Measurements from ENCODE around the gene GNA12.

The GNA12 gene

GRCh38 chr7:2775785-2776184 lies 68.3 kb downstream of the GNA12 start:
- Histone ChIP-seq H3K4me1 (ENCODE audit: insufficient read depth, low read length) (no peaks in the 10 kb centered on the region), H3K27me3 (ENCODE audit: insufficient read depth, low read length) (no peaks in the 10 kb centered on the region), H2AFZ (ENCODE audit: low read depth, low read length) (no peak overlapping the region), H3K9me3 (ENCODE audit: low read length) (peaks cover 9% of the 10 kb centered on the region), H3K4me3 (ENCODE audit: low read length) (no peak overlapping the region), H3K36me3 (ENCODE audit: insufficient read depth, low read length) (peaks cover 3% of the 10 kb centered on the region)

- peaks cover 11% of the 10 kb centered on the region for H3K9me3 ChIP-seq (ENCODE audit: low read length)
- peaks cover 2% of the 10 kb centered on the region for H3K36me3 ChIP-seq (ENCODE audit: insufficient read depth, low read length)
- no peak overlapping the region for H2AFZ ChIP-seq (ENCODE audit: low read depth, low read length)
- H3K4me1 ChIP-seq (ENCODE audit: insufficient read depth, low read length): no peaks in the 10 kb centered on the region
- H3K4me3 ChIP-seq (ENCODE audit: low read length): no peak overlapping the region
- H3K27me3 ChIP-seq (ENCODE audit: insufficient read depth, low read length): no peaks in the 10 kb centered on the region
Measured at GRCh38 chr7:2775376-2775775, 68.7 kb downstream of the GNA12 start.

- peaks cover 11% of the 10 kb centered on the region for H3K9me3 ChIP-seq (ENCODE audit: low read length)
- H3K27me3 ChIP-seq (ENCODE audit: insufficient read depth, low read length): no peaks in the 10 kb centered on the region
- H3K4me3 ChIP-seq (ENCODE audit: low read length): no peak overlapping the region
- no peaks in the 10 kb centered on the region for H3K36me3 ChIP-seq (ENCODE audit: insufficient read depth, low read length)
- no peaks in the 10 kb centered on the region for H3K4me1 ChIP-seq (ENCODE audit: insufficient read depth, low read length)
- no peak overlapping the region for H2AFZ ChIP-seq (ENCODE audit: low read depth, low read length)
Measured at GRCh38 chr7:2774935-2775334, 69.2 kb downstream of the GNA12 start.

GRCh38 chr7:2774280-2774679 lies 69.8 kb downstream of the GNA12 start:
- Histone ChIP-seq H3K4me3 (ENCODE audit: low read length) (no peak overlapping the region), H3K36me3 (ENCODE audit: insufficient read depth, low read length) (no peaks in the 10 kb centered on the region), H2AFZ (ENCODE audit: low read depth, low read length) (no peak overlapping the region), H3K27me3 (ENCODE audit: insufficient read depth, low read length) (no peaks in the 10 kb centered on the region), H3K9me3 (ENCODE audit: low read length) (peaks cover 11% of the 10 kb centered on the region), H3K4me1 (ENCODE audit: insufficient read depth, low read length) (no peaks in the 10 kb centered on the region)

- Histone ChIP-seq H3K4me3 (ENCODE audit: low read length) (no peak overlapping the region), H3K36me3 (ENCODE audit: insufficient read depth, low read length) (no peaks in the 10 kb centered on the region), H3K27me3 (ENCODE audit: insufficient read depth, low read length) (no peaks in the 10 kb centered on the region), H2AFZ (ENCODE audit: low read depth, low read length) (no peak overlapping the region), H3K4me1 (ENCODE audit: insufficient read depth, low read length) (no peaks in the 10 kb centered on the region), H3K9me3 (ENCODE audit: low read length) (peaks cover 11% of the 10 kb centered on the region)
Measured at GRCh38 chr7:2773608-2774007, 70.5 kb downstream of the GNA12 start.

GRCh38 chr7:2771274-2771731 lies 72.8 kb downstream of the GNA12 start:
- H3K27me3 ChIP-seq (ENCODE audit: insufficient read depth, low read length): no peaks in the 10 kb centered on the region
- no peak overlapping the region for H3K4me3 ChIP-seq (ENCODE audit: low read length)
- no peak overlapping the region for H2AFZ ChIP-seq (ENCODE audit: low read depth, low read length)
- no peaks in the 10 kb centered on the region for H3K4me1 ChIP-seq (ENCODE audit: insufficient read depth, low read length)
- peaks cover 11% of the 10 kb centered on the region for H3K9me3 ChIP-seq (ENCODE audit: low read length)
- no peaks in the 10 kb centered on the region for H3K36me3 ChIP-seq (ENCODE audit: insufficient read depth, low read length)

- H3K4me3 ChIP-seq (ENCODE audit: low read length): no peak overlapping the region
- H3K36me3 ChIP-seq (ENCODE audit: insufficient read depth, low read length): no peaks in the 10 kb centered on the region
- no peaks in the 10 kb centered on the region for H3K27me3 ChIP-seq (ENCODE audit: insufficient read depth, low read length)
- no peak overlapping the region for H2AFZ ChIP-seq (ENCODE audit: low read depth, low read length)
- no peaks in the 10 kb centered on the region for H3K4me1 ChIP-seq (ENCODE audit: insufficient read depth, low read length)
- no peaks in the 10 kb centered on the region for H3K9me3 ChIP-seq (ENCODE audit: low read length)
Measured at GRCh38 chr7:2764621-2765020, 79.5 kb downstream of the GNA12 start.

- no peaks in the 10 kb centered on the region for H3K27me3 ChIP-seq (ENCODE audit: insufficient read depth, low read length)
- H3K4me1 ChIP-seq (ENCODE audit: insufficient read depth, low read length): no peaks in the 10 kb centered on the region
- H2AFZ ChIP-seq (ENCODE audit: low read depth, low read length): no peak overlapping the region
- no peaks in the 10 kb centered on the region for H3K36me3 ChIP-seq (ENCODE audit: insufficient read depth, low read length)
- H3K4me3 ChIP-seq (ENCODE audit: low read length): no peak overlapping the region
- H3K9me3 ChIP-seq (ENCODE audit: low read length): no peaks in the 10 kb centered on the region
Measured at GRCh38 chr7:2763597-2763996, 80.5 kb downstream of the GNA12 start.

- Histone ChIP-seq H3K4me1 (ENCODE audit: insufficient read depth, low read length) (peaks cover 7% of the 10 kb centered on the region), H2AFZ (ENCODE audit: low read depth, low read length) (no peak overlapping the region), H3K9me3 (ENCODE audit: low read length) (no peaks in the 10 kb centered on the region), H3K36me3 (ENCODE audit: insufficient read depth, low read length) (no peaks in the 10 kb centered on the region), H3K27me3 (ENCODE audit: insufficient read depth, low read length) (no peaks in the 10 kb centered on the region), H3K4me3 (ENCODE audit: low read length) (no peak overlapping the region)
Measured at GRCh38 chr7:2761801-2762497, 82.2 kb downstream of the GNA12 start.

- H2AFZ ChIP-seq (ENCODE audit: low read depth, low read length): no peak overlapping the region
- H3K27me3 ChIP-seq (ENCODE audit: insufficient read depth, low read length): no peaks in the 10 kb centered on the region
- H3K9me3 ChIP-seq (ENCODE audit: low read length): no peaks in the 10 kb centered on the region
- H3K36me3 ChIP-seq (ENCODE audit: insufficient read depth, low read length): no peaks in the 10 kb centered on the region
- peaks cover 7% of the 10 kb centered on the region for H3K4me1 ChIP-seq (ENCODE audit: insufficient read depth, low read length)
- H3K4me3 ChIP-seq (ENCODE audit: low read length): no peak overlapping the region
Measured at GRCh38 chr7:2761131-2761624, 82.9 kb downstream of the GNA12 start.

GRCh38 chr7:2760098-2760889 lies 83.8 kb downstream of the GNA12 start:
- Histone ChIP-seq H3K4me3 (ENCODE audit: low read length) (no peak overlapping the region), H3K27me3 (ENCODE audit: insufficient read depth, low read length) (no peaks in the 10 kb centered on the region), H3K9me3 (ENCODE audit: low read length) (peaks cover 3% of the 10 kb centered on the region), H2AFZ (ENCODE audit: low read depth, low read length) (no peak overlapping the region), H3K36me3 (ENCODE audit: insufficient read depth, low read length) (no peaks in the 10 kb centered on the region), H3K4me1 (ENCODE audit: insufficient read depth, low read length) (peaks cover 7% of the 10 kb centered on the region)

- peaks cover 7% of the 10 kb centered on the region for H3K4me1 ChIP-seq (ENCODE audit: insufficient read depth, low read length)
- peaks cover 4% of the 10 kb centered on the region for H3K9me3 ChIP-seq (ENCODE audit: low read length)
- no peaks in the 10 kb centered on the region for H3K27me3 ChIP-seq (ENCODE audit: insufficient read depth, low read length)
- no peaks in the 10 kb centered on the region for H3K36me3 ChIP-seq (ENCODE audit: insufficient read depth, low read length)
- no peak overlapping the region for H3K4me3 ChIP-seq (ENCODE audit: low read length)
- H2AFZ ChIP-seq (ENCODE audit: low read depth, low read length): no peak overlapping the region
Measured at GRCh38 chr7:2759736-2760097, 84.4 kb downstream of the GNA12 start.
